Testis (tissue), 2 donors: ENCODE results near the gene ALK.

Experiments
- CTCF ChIP-seq, 3 experiments: fragments of 450-650 bp in 2 of 3; fragments of 200-600 bp in 1 of 3; sonication (generic) in 1 of 3; IDR thresholded peaks; one replicate each; pipeline ENCODE4 v1.5.1; 2016 to 2019; ENCODE audit warnings: antibody characterized with exemption in 3 of 3, mild to moderate bottlenecking in 2 of 3, moderate library complexity in 1 of 3
- POLR2A ChIP-seq: fragments of 450-650 bp; IDR thresholded peaks from one replicate; pipeline ENCODE4 v1.6.1; 2017; ENCODE audit warnings: antibody characterized with exemption, mild to moderate bottlenecking, moderate library complexity

- no peak for TF ChIP-seq CTCF (IDR thresholded peaks at IDR 0.05)
- no peak for TF ChIP-seq POLR2A
These were observed 223.7 kb downstream of the ALK start for GRCh38 chr2:29697715-29698114.
